ENCODE results near the gene OR2A25. TPM values are rescaled to one million over a fixed set of nuclear protein-coding genes. Genes with fewer than 3 reads are reported as not detected.

Gene OR2A25
- total RNA-seq, 1 experiment from 2014 or later = 0.13 TPM

DNA sequence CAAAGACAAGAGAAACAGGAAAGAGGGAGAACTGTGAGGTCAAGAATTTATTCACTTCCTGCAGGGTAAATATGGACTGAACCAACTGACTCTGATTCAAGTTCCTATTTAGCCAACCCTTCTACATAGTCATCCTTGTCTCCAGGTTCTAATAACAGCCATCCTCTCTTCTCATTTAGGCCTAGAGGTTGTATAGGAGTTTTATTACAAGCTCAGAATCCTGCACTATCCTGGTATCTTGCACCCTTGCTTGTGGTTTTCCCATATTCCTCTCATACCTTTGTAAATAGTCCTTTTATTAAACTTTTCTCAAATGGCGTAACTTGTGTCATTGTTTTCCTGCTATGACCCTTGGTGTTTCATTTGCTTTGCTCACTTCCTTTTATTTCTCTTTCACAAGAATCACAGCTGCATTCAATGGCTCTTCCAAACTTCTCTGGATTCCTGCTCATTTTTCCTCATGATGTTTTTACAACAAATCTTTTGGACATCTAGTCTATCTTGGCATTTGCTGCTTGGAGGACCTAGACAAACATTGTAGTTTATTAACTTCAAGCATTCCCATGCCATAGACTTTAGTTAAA lies 33.2 kb upstream of the OR2A25 start:
- Histone ChIP-seq H3K4me1 (ENCODE audit: insufficient read depth, low read length) (no peaks in the 10 kb centered on the region), H3K18ac (ENCODE audit: insufficient read length, low read depth, low read length) (no peak overlapping the region), H2BK20ac (ENCODE audit: low read depth, low read length, poor library complexity, severe bottlenecking) (no peak overlapping the region), H4K20me1 (ENCODE audit: control insufficient read depth, insufficient read depth, insufficient read length) (no peaks in the 10 kb centered on the region), H3K9ac (ENCODE audit: extremely low read depth, insufficient read length, low read length) (no peak overlapping the region), H3K14ac (ENCODE audit: insufficient read depth, low read length) (no peak overlapping the region), H4K8ac (replicated peaks; ENCODE audit: insufficient read length, low read depth, low read length) (no peak overlapping the region), H3K27ac (ENCODE audit: insufficient read length, low read depth, low read length) (no peak overlapping the region), H2BK5ac (ENCODE audit: insufficient read length, low read length) (no peak overlapping the region), H2BK120ac (ENCODE audit: low read depth, low read length, poor library complexity, severe bottlenecking) (no peak overlapping the region), H3K23me2 (ENCODE audit: insufficient read length, low read depth, low read length, poor library complexity, severe bottlenecking) (no peaks in the 10 kb centered on the region), H3T11ph (ENCODE audit: low read length) (no peak overlapping the region), H3K79me1 (ENCODE audit: insufficient read depth, low read depth, low read length, poor library complexity, severe bottlenecking) (no peaks in the 10 kb centered on the region), H3K56ac (ENCODE audit: insufficient read length, low read depth, low read length) (no peak overlapping the region), H2AK5ac (ENCODE audit: insufficient read length, low read length) (no peak overlapping the region), H2BK15ac (ENCODE audit: low read depth, low read length) (no peak overlapping the region), H2AFZ (ENCODE audit: low read length) (no peak overlapping the region), H3K4ac (ENCODE audit: low read depth, low read length) (no peak overlapping the region), H3K79me2 (ENCODE audit: insufficient read depth, low read length) (no peaks in the 10 kb centered on the region), H4K91ac (ENCODE audit: insufficient read length, low read depth, low read length) (no peak overlapping the region), H3K27me3 (ENCODE audit: insufficient read depth, low read length) (no peaks in the 10 kb centered on the region), H3K23ac (ENCODE audit: insufficient read length, low read depth, low read length) (no peak overlapping the region), H3K4me2 (ENCODE audit: insufficient read depth, insufficient read length, low read length) (no peak overlapping the region), H2BK12ac (ENCODE audit: insufficient read length, low read depth, low read length) (no peak overlapping the region), H4K5ac (ENCODE audit: insufficient read length, low read depth, low read length) (no peak overlapping the region), H3K9me3 (ENCODE audit: control insufficient read depth, low read depth, low read length) (no peaks in the 10 kb centered on the region)
- Mint-ChIP-seq H3K27me3 (ENCODE audit: low read depth) (no peaks in the 10 kb centered on the region), H3K4me1 (no peaks in the 10 kb centered on the region; a peak in 1 of 4 replicates), H3K4me3 (no peak overlapping the region), H3K27ac (no peak overlapping the region), H3K36me3 (ENCODE audit: insufficient read depth in 1 of 3, low read depth in 3 of 3) (no peaks in the 10 kb centered on the region), H3K9me3 (no peaks in the 10 kb centered on the region)
- no CpG with 5 or more reads among the region's 1 CpG for WGBS (ENCODE audit: extremely low coverage, insufficient read length, low lambda C conversion rate)
- TF ChIP-seq, protein P1, sequence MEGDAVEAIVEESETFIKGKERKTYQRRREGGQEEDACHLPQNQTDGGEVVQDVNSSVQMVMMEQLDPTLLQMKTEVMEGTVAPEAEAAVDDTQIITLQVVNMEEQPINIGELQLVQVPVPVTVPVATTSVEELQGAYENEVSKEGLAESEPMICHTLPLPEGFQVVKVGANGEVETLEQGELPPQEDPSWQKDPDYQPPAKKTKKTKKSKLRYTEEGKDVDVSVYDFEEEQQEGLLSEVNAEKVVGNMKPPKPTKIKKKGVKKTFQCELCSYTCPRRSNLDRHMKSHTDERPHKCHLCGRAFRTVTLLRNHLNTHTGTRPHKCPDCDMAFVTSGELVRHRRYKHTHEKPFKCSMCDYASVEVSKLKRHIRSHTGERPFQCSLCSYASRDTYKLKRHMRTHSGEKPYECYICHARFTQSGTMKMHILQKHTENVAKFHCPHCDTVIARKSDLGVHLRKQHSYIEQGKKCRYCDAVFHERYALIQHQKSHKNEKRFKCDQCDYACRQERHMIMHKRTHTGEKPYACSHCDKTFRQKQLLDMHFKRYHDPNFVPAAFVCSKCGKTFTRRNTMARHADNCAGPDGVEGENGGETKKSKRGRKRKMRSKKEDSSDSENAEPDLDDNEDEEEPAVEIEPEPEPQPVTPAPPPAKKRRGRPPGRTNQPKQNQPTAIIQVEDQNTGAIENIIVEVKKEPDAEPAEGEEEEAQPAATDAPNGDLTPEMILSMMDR (conservative IDR thresholded peaks at IDR 0.05) = no peak
- DNase-seq = no peak
